Uterus (tissue), 2 donors: ENCODE results near the gene RRP8.

Experiments
- CTCF ChIP-seq, 4 experiments: fragments of 200-600 bp in 2 of 4; fragments of 450-650 bp in 2 of 4; sonication (generic) in 2 of 4; IDR thresholded peaks; one replicate each; pipeline ENCODE4 v1.5.1; 2016 to 2019; ENCODE audit warnings: antibody characterized with exemption in 4 of 4, mild to moderate bottlenecking in 2 of 4, moderate library complexity in 1 of 4
- POLR2A ChIP-seq, 2 donors: fragments of 450-650 bp; IDR thresholded peaks; one replicate each; pipeline ENCODE4 v1.6.1; 2016; ENCODE audit warnings: antibody characterized with exemption in 2 of 2, mild to moderate bottlenecking in 1 of 2, moderate library complexity in 1 of 2

GRCh38 chr11:6609502-6610015 lies 6.1 kb upstream of the RRP8 start:
- no peak for TF ChIP-seq CTCF (IDR thresholded peaks at IDR 0.05)
- no peak for TF ChIP-seq POLR2A (IDR thresholded peaks at IDR 0.05)
